SH-SY5Y (cell line): ENCODE data around the gene SYDE2.

ENCODE experiments used
- GATA2 ChIP-seq: IDR thresholded peaks from 2 replicates; pipeline ENCODE4 v1.6.1; 2011; ENCODE audit warnings: mild to moderate bottlenecking, low read depth, low read length
- GATA3 ChIP-seq: IDR thresholded peaks from 2 replicates; pipeline ENCODE4 v1.6.1; 2011; ENCODE audit warnings: low read depth, mild to moderate bottlenecking, low read length, moderate library complexity

DNA sequence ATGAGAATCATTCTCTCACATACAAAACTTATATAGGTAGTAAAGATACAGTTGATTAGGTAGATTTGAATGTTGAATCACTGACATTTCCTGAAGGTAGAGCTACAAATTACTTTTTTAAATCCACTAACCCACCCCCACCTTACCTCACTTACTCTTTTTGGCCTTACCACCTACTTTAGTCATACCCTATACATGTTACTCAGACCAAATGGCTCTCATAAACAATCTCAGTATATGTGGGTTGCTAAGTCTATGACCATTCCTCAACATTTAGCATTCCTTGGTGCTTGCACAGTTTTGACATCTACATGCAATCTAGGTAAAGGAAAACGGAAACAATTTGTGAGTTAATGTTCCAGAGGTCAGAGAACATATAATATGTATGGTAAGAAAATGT is 26.3 kb downstream of the SYDE2 start:
- TF ChIP-seq GATA2 (no peak), GATA3 (no peak)
